Measurements from ENCODE around the gene TMEM237. TPM values are rescaled to one million over a fixed set of nuclear protein-coding genes. Genes with fewer than 3 reads are reported as not detected.

Gene TMEM237, protein sequence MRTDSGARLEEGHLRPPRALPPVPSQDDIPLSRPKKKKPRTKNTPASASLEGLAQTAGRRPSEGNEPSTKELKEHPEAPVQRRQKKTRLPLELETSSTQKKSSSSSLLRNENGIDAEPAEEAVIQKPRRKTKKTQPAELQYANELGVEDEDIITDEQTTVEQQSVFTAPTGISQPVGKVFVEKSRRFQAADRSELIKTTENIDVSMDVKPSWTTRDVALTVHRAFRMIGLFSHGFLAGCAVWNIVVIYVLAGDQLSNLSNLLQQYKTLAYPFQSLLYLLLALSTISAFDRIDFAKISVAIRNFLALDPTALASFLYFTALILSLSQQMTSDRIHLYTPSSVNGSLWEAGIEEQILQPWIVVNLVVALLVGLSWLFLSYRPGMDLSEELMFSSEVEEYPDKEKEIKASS
- total RNA-seq = 44.1 to 52.7 TPM (median 50.0 TPM) in 3 replicates

DNA sequence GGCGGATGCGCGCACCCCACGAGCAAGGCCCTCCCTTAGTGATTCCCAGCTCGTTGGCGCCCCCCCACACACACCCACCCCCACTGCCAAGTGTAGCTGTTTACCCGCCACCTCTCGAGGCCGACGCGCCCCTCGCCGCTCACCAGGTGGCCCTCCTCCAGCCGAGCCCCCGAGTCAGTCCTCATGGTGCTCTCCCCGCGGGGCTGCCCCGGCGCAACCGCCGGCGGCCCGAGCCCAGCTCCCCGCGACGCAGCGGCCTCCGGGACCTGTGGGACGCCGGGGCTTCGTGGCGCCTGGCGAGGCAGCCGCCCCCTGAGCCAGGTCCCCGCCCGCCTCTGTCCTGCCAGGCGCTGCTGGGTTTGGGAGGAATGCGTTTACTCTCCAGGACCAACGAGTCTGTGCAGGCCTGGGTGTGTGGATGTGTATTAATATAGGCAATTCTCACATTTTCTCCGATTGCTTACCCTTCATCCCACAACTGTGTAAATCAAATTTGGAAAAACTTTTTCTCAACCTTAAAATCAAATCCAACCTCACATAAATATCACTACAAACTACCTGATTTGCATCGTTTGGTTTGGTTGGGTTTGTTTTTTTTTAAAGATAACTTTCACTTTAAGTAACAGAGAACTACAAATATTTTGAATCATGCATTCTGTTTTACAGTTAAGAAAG is at the start of gene TMEM237:
Gene TMEM237, minus strand, starts transcription at position 288 of the 675 bp plus-strand sequence. Its CDS starts 103 bp downstream, at position 185.
- peak; percentile 39 to 66 for DNase-seq (ENCODE audit: low spot score in 2 of 2, unreplicated experiment in 2 of 2)
- no peaks in the 10 kb centered on the region for H3K27me3 Mint-ChIP-seq (ENCODE audit: low read depth)
- H3K9me3 Mint-ChIP-seq = no peaks in the 10 kb centered on the region
- H3K4me1 Mint-ChIP-seq = peaks cover 21% of the 10 kb centered on the region
- H3K27ac Mint-ChIP-seq = peak within 1 kb of the TSS; percentile 99
- TF ChIP-seq, protein P1, sequence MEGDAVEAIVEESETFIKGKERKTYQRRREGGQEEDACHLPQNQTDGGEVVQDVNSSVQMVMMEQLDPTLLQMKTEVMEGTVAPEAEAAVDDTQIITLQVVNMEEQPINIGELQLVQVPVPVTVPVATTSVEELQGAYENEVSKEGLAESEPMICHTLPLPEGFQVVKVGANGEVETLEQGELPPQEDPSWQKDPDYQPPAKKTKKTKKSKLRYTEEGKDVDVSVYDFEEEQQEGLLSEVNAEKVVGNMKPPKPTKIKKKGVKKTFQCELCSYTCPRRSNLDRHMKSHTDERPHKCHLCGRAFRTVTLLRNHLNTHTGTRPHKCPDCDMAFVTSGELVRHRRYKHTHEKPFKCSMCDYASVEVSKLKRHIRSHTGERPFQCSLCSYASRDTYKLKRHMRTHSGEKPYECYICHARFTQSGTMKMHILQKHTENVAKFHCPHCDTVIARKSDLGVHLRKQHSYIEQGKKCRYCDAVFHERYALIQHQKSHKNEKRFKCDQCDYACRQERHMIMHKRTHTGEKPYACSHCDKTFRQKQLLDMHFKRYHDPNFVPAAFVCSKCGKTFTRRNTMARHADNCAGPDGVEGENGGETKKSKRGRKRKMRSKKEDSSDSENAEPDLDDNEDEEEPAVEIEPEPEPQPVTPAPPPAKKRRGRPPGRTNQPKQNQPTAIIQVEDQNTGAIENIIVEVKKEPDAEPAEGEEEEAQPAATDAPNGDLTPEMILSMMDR (IDR thresholded peaks at IDR 0.05; ENCODE audit: unreplicated experiment) = no peak
- H3K4me3 Mint-ChIP-seq = peak within 1 kb of the TSS; percentile 94
- peaks cover 6% of the 10 kb centered on the region for H3K36me3 Mint-ChIP-seq

DNA sequence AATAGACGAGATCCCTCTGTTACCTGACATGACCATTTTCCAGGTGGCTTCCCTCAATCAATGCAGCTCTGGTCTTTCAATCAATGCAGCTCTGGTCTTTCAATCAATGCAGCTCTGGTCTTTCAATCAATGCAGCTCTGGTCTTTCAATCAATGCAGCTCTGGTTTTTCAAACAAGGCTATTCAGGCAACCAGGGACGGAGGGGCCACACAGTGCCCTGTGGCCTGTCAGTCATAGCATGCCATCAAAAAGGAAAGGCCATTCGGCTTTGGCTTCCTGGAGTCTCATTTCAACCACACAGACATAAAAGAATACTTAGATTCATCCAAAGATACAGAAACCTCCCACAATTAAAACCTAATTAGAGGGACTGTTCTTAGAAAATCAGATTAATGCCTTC is 41.9 kb upstream of the TMEM237 start:
- TF ChIP-seq, protein P1 (IDR thresholded peaks at IDR 0.05; ENCODE audit: unreplicated experiment) = no peak
- H3K36me3 Mint-ChIP-seq = no peaks in the 10 kb centered on the region
- no peak for DNase-seq (ENCODE audit: low spot score in 2 of 2, unreplicated experiment in 2 of 2)
- no peak overlapping the region for H3K4me3 Mint-ChIP-seq
- peaks cover 7% of the 10 kb centered on the region for H3K27me3 Mint-ChIP-seq (ENCODE audit: low read depth)
- no peak overlapping the region for H3K27ac Mint-ChIP-seq
- no peaks in the 10 kb centered on the region for H3K9me3 Mint-ChIP-seq
- H3K4me1 Mint-ChIP-seq = no peaks in the 10 kb centered on the region

DNA sequence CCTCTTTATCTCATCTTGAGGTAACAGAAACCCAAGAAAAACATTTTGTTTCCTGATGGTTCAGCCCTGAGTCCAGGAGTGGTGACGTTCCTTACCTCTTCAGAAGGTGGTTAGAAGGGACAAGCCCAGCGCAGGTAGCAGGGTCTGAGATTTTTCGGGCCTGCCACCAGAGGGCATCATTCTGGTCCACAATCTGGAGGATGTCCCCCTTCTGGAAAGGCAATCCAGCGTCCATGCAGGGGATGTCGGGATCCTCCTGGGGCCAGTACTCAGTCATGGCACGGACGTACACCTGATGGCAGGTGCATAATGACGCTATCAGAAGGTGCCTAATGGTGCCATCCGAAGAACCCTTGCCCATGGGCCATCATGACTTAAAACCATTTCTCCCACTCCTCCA is 37.4 kb upstream of the TMEM237 start:
- H3K4me1 Mint-ChIP-seq = no peaks in the 10 kb centered on the region
- TF ChIP-seq, protein P1 (IDR thresholded peaks at IDR 0.05; ENCODE audit: unreplicated experiment) = no peak
- no peak for DNase-seq (ENCODE audit: low spot score in 2 of 2, unreplicated experiment in 2 of 2)
- peaks cover 4% of the 10 kb centered on the region for H3K27me3 Mint-ChIP-seq (ENCODE audit: low read depth)
- H3K9me3 Mint-ChIP-seq = no peaks in the 10 kb centered on the region
- no peak overlapping the region for H3K4me3 Mint-ChIP-seq
- no peak overlapping the region for H3K27ac Mint-ChIP-seq
- no peaks in the 10 kb centered on the region for H3K36me3 Mint-ChIP-seq

DNA sequence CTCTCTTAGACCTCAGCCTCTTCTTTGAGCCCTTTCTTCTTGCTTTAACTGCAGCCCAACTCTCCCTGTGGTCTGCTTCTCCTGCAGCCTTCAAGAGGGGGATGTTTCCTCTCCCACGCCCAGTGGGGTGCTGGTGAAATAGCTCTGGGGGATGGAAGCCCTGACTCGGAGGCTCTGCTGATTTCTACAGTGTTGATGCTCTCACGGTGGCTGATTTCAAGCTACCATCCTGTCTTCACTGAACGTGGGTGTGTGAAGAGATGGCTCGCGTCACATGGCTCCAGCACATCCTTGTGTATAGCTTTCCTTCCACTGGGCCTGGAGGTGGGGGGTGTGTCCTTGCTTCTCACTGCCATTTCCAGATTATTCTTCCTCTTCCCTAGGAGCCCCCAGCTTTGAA is 35.1 kb upstream of the TMEM237 start:
- no peak for DNase-seq (ENCODE audit: low spot score in 2 of 2, unreplicated experiment in 2 of 2)
- Mint-ChIP-seq H3K9me3 (no peaks in the 10 kb centered on the region), H3K4me3 (no peak overlapping the region), H3K27me3 (ENCODE audit: low read depth) (peaks cover 4% of the 10 kb centered on the region), H3K27ac (no peak overlapping the region), H3K36me3 (no peaks in the 10 kb centered on the region), H3K4me1 (no peaks in the 10 kb centered on the region)
- TF ChIP-seq, protein P1 (IDR thresholded peaks at IDR 0.05; ENCODE audit: unreplicated experiment) = no peak

DNA sequence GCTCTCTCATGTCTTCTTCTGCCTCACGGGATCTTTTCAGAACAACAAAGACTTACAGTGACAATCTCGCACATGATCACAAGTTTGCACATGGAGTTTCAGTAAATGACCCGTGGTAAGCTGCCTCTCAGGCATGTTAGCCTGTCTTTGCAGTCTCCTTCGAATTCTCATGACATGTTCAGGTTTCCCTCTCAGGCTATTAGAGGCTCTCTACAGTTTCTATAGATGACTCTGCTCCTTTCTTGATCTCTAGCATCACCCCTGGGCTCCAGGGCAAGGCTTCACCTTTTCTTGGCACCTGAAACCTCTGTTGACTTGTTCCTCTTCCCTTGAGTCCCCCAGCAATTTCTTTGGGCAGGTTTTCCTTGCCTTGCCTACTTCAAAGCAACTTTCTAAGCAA is 32.2 kb upstream of the TMEM237 start:
- no peaks in the 10 kb centered on the region for H3K27me3 Mint-ChIP-seq (ENCODE audit: low read depth)
- no peak overlapping the region for H3K4me3 Mint-ChIP-seq
- H3K9me3 Mint-ChIP-seq = peaks cover 8% of the 10 kb centered on the region
- no peaks in the 10 kb centered on the region for H3K36me3 Mint-ChIP-seq
- TF ChIP-seq, protein P1 (IDR thresholded peaks at IDR 0.05; ENCODE audit: unreplicated experiment) = no peak
- no peaks in the 10 kb centered on the region for H3K4me1 Mint-ChIP-seq
- no peak for DNase-seq (ENCODE audit: low spot score in 2 of 2, unreplicated experiment in 2 of 2)
- no peak overlapping the region for H3K27ac Mint-ChIP-seq

Measured in mesothelial cell of epicardium (in vitro differentiated cells).